SH-SY5Y (cell line): ENCODE data around the gene CDC25B.

ENCODE experiments used
- GATA2 ChIP-seq: IDR thresholded peaks from 2 replicates; pipeline ENCODE4 v1.6.1; 2011; ENCODE audit warnings: mild to moderate bottlenecking, low read depth, low read length
- GATA3 ChIP-seq: IDR thresholded peaks from 2 replicates; pipeline ENCODE4 v1.6.1; 2011; ENCODE audit warnings: low read depth, mild to moderate bottlenecking, low read length, moderate library complexity

DNA sequence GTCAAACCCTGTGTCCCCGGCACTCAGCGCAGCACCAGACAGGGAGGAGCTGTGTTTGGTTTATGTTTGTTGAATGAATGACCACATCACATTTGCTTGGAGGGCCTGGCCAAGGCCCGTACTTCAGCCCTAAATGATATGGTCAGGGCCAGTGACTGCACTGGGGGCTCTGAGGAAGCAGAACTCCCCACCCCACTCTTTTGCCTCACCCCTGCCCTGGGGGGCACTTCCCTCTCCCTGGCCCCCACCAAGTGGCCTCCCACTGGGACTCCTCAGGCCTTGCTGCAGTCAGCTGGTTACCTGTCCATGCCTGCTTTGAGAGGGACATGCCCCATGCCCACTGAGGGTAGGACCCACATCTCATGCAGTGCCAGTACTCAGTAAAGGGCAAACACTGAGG, 31.5 kb upstream of the CDC25B start:
- no peak for TF ChIP-seq GATA3
- no peak for TF ChIP-seq GATA2
